Prostate gland (tissue), 2 donors: ENCODE results near the gene GPATCH2. TPM values are rescaled to one million over a fixed set of nuclear protein-coding genes. Genes with fewer than 3 reads are reported as not detected.

ENCODE experiments used
- DNase-seq: peaks from one replicate; pipeline ENCODE4 v3.0.0-alpha.2; 2019; ENCODE audit warnings: low spot score
- H3K27ac ChIP-seq, 2 donors: fragments of 200-600 bp; sonication (generic); 2 replicates each; pipeline ENCODE4 v1.5.1; 2017 to 2019
- H3K27me3 ChIP-seq: fragments of 200-600 bp; sonication (generic); replicated peaks from 2 replicates; pipeline ENCODE4 v1.5.1; 2019; ENCODE audit not compliant: insufficient read depth
- H3K36me3 ChIP-seq, 2 donors: fragments of 200-600 bp; sonication (generic); 1 replicate in 1 of 2; 2 replicates in 1 of 2; pipeline versions ENCODE4 v1.5.1 to v1.8.1; 2017 to 2019
- H3K4me1 ChIP-seq: fragments of 200-600 bp; sonication (generic); replicated peaks from 2 replicates; pipeline ENCODE4 v1.5.1; 2019
- H3K4me3 ChIP-seq, 2 donors: fragments of 200-600 bp; sonication (generic); 2 replicates each; pipeline ENCODE4 v1.5.1; 2017 to 2019
- H3K9me3 ChIP-seq: fragments of 200-600 bp; sonication (generic); 2 replicates; pipeline ENCODE4 v1.5.1; 2017
- CTCF ChIP-seq, 4 experiments: fragments of 200-600 bp in 2 of 4; fragments of 450-650 bp in 2 of 4; sonication (generic) in 2 of 4; IDR thresholded peaks; 1 replicate in 3 of 4; 2 replicates in 1 of 4; pipeline ENCODE4 v1.5.1; 2016 to 2019; ENCODE audit warnings: antibody characterized with exemption in 4 of 4, mild to moderate bottlenecking in 2 of 4, moderate library complexity in 2 of 4
- POLR2A ChIP-seq: fragments of 450-650 bp; IDR thresholded peaks from one replicate; pipeline ENCODE4 v1.6.1; 2016; ENCODE audit warnings: antibody characterized with exemption, mild to moderate bottlenecking
- POLR2AphosphoS5 ChIP-seq: sonication (generic); formaldehyde crosslinking; IDR thresholded peaks from one replicate; pipeline ENCODE4 v1.6.1; 2017; ENCODE audit warnings: antibody characterized with exemption
- WGBS: methylation state at CpG from one replicate; pipeline ENCODE4 v1.1.5; 2018; 5-methylcytosine and 5-hydroxymethylcytosine counted together
- intact Hi-C: fragments of 100-400 bp; cut with DNase I; formaldehyde crosslinking; loops from one replicate; pipeline ENCODE4 v1.14.2; 2022
- total RNA-seq, 2 donors: library from RNA; depleted of rRNA; stranded (reverse); fragments of >200 nt; gene quantifications; one replicate each; pipeline ENCODE4 v1.1.0, GENCODE V29; 2016

Gene GPATCH2
- total RNA-seq, 2 donors from 2014 or later: 15.1 to 16.8 TPM

GRCh38 chr1:217494767-217495166 is 136.1 kb downstream of the GPATCH2 start:
- Histone ChIP-seq H3K27ac (no peak overlapping the region), H3K27me3 (no peaks in the 10 kb centered on the region), H3K36me3 (no peaks in the 10 kb centered on the region), H3K4me3 (no peak overlapping the region), H3K4me1 (no peaks in the 10 kb centered on the region), H3K9me3 (no peaks in the 10 kb centered on the region)
- intact Hi-C loops: no loop called here
- WGBS: 86% methylated on average over 2 of the region's 2 CpGs
- no peak for DNase-seq
- TF ChIP-seq POLR2AphosphoS5 (no peak), CTCF (IDR thresholded peaks at IDR 0.05) (no peak), POLR2A (no peak)

DNA sequence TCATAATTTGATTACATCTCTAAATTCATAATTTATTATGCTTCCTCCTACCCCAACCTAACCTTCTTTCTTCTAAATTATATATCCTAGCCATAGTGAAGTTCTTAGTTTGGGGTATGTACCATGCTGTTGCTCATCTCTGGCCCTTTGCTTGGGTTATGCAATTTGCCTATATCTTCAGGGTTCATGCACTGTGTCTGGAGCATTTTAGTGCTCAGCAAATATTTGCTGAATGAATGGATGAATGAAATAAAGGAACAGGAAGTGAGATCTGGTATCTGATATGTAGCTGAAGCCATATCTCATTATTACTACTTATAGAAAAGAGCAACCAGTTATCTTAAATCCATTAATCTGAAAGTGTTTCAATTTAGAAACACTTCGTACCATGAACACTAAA is 137.6 kb downstream of the GPATCH2 start:
- H3K4me3 ChIP-seq: no peak overlapping the region
- 75% methylated on average over 1 of the region's 1 CpG for WGBS
- H3K27ac ChIP-seq: no peak overlapping the region
- TF ChIP-seq CTCF (IDR thresholded peaks at IDR 0.05) (no peak), POLR2AphosphoS5 (no peak), POLR2A (no peak)
- no peaks in the 10 kb centered on the region for H3K4me1 ChIP-seq
- no peaks in the 10 kb centered on the region for H3K9me3 ChIP-seq
- no peak for DNase-seq
- no peaks in the 10 kb centered on the region for H3K36me3 ChIP-seq
- no peaks in the 10 kb centered on the region for H3K27me3 ChIP-seq
- intact Hi-C loops: no loop called here

- no peaks in the 10 kb centered on the region for H3K9me3 ChIP-seq
- DNase-seq: no peak
- H3K27me3 ChIP-seq: no peaks in the 10 kb centered on the region
- intact Hi-C loops: no loop called here
- no peaks in the 10 kb centered on the region for H3K4me1 ChIP-seq
- no peak overlapping the region for H3K27ac ChIP-seq
- no peak for TF ChIP-seq POLR2AphosphoS5
- no peak for TF ChIP-seq POLR2A
- no peak for TF ChIP-seq CTCF (IDR thresholded peaks at IDR 0.05)
- no peak overlapping the region for H3K4me3 ChIP-seq
- no peaks in the 10 kb centered on the region for H3K36me3 ChIP-seq
Observed at GRCh38 chr1:217484871-217485270, 146.0 kb downstream of the GPATCH2 start.

DNA sequence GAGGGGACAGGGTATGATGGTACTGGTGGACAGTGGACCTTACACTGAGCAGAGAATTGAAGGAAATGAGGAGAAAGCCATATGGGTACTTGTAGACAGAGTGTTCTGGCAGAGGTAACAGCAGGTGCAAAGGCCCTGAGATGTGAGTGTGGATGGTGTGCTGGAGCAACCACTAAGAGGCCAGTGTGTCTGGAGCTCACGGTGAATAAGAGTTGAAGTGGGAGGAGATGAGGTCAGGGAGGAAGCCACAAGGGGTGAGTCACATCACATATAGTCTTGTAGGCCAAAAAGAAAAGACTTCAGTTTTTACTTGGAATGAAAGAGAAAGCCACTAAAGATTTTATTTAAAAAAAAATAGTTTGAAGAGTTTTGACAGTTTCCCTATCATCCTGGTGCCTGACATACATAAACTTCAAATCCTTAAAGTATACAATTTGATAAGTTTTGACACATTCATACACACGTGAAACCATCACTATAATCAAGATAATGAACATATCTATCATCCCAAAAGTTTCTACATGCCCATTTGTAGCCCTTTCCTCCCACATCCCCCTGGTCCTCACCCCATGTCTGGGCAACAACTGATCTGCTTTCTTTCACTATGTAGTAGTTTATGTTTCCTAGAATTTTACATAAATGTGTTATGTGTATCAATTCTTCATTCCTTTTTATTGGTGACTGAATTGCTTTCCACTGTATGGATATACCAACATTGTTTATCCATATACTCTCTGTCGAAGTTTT is 148.4 kb downstream of the GPATCH2 start:
- Histone ChIP-seq H3K4me3 (no peak overlapping the region), H3K27ac (no peak overlapping the region), H3K27me3 (no peaks in the 10 kb centered on the region), H3K4me1 (no peaks in the 10 kb centered on the region), H3K36me3 (no peaks in the 10 kb centered on the region), H3K9me3 (no peaks in the 10 kb centered on the region)
- no peak for DNase-seq
- intact Hi-C loops: no loop called here
- WGBS: 82% methylated on average over 3 of the region's 3 CpGs
- no peak for TF ChIP-seq CTCF (IDR thresholded peaks at IDR 0.05)
- TF ChIP-seq POLR2A: no peak
- no peak for TF ChIP-seq POLR2AphosphoS5

GRCh38 chr1:217478450-217478849 is 152.4 kb downstream of the GPATCH2 start:
- no peaks in the 10 kb centered on the region for H3K36me3 ChIP-seq
- intact Hi-C loops: no loop called here

More at GRCh38 chr1:217478450-217478849, 152.4 kb downstream of the GPATCH2 start:
- Histone ChIP-seq H3K4me3 (no peak overlapping the region), H3K27me3 (no peaks in the 10 kb centered on the region), H3K9me3 (no peaks in the 10 kb centered on the region), H3K4me1 (no peaks in the 10 kb centered on the region), H3K27ac (no peak overlapping the region)
- TF ChIP-seq CTCF (IDR thresholded peaks at IDR 0.05): no peak
- no peak for TF ChIP-seq POLR2AphosphoS5
- no peak for TF ChIP-seq POLR2A
- DNase-seq: no peak
